Measurements from ENCODE around the gene ASB12.

Gene ASB12

GRCh38 chrX:64202808-64203325, 27.5 kb downstream of the ASB12 start:
- no peak for TF ChIP-seq TCF4 (CRISPR knock-in tag; IDR thresholded peaks at IDR 0.05; ENCODE audit: borderline replicate concordance)
- no peak for TF ChIP-seq TOX (CRISPR knock-in tag; IDR thresholded peaks at IDR 0.05; ENCODE audit: borderline replicate concordance)
- TF ChIP-seq ZNF70 (CRISPR knock-in tag; IDR thresholded peaks at IDR 0.05), result no peak
- TF ChIP-seq ESRRG (CRISPR knock-in tag; IDR thresholded peaks at IDR 0.05), result no peak
- TF ChIP-seq ZC3H10 (CRISPR knock-in tag; IDR thresholded peaks at IDR 0.05), result no peak
- TF ChIP-seq GLIS3 (CRISPR knock-in tag; IDR thresholded peaks at IDR 0.05), result no peak
- ATAC-seq, result no peak

DNA sequence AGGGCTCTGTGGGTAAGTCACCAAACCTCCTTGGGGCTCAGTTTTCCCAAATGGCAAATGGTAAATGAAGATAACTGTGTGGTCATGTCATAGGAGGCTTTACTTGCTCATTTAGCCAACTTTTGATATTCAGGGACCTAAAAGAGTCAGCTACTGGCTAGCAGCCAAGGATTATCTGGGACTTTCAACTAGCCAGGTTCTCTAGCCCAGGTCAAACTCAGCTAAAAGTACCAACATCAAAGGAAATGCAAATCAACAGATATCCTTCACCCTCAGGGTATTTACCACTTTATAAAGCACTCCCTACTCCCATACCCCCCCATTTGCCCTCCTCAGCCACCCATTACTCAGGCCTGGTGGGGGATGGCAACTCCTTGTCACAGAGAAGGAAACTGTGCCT, 32.4 kb downstream of the ASB12 start:
- no peak for ATAC-seq

DNA sequence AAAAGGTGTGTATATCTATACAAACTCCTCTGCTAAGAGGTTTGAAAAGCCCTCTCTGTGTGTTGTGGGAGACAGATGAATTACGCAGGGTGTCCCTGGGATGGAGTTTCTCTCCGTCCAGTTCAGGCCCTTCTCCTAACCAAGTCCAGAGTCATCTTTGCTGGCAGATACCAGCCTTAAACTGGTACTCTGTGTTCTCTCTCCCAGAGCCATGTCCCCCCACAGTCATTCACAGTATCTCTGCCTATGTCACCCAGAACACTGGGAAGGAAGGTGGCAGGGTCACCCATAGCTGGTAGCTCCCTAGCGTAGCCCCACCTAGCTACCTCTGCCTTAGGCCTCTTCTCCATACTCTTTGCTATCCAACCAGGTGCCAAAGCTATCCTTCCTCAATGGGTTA, 33.8 kb downstream of the ASB12 start:
- ATAC-seq, result no peak
- TF ChIP-seq ZC3H10 (CRISPR knock-in tag; IDR thresholded peaks at IDR 0.05), result no peak
- TF ChIP-seq, protein P1, sequence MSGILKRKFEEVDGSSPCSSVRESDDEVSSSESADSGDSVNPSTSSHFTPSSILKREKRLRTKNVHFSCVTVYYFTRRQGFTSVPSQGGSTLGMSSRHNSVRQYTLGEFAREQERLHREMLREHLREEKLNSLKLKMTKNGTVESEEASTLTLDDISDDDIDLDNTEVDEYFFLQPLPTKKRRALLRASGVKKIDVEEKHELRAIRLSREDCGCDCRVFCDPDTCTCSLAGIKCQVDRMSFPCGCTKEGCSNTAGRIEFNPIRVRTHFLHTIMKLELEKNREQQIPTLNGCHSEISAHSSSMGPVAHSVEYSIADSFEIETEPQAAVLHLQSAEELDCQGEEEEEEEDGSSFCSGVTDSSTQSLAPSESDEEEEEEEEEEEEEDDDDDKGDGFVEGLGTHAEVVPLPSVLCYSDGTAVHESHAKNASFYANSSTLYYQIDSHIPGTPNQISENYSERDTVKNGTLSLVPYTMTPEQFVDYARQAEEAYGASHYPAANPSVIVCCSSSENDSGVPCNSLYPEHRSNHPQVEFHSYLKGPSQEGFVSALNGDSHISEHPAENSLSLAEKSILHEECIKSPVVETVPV (CRISPR knock-in tag; IDR thresholded peaks at IDR 0.05), result no peak
- no peak for TF ChIP-seq ARNTL (CRISPR knock-in tag; IDR thresholded peaks at IDR 0.05; ENCODE audit: borderline replicate concordance, low read depth)
- TF ChIP-seq PPARA (CRISPR knock-in tag; IDR thresholded peaks at IDR 0.05; ENCODE audit: borderline replicate concordance), result no peak
- no peak for TF ChIP-seq OSR1 (CRISPR knock-in tag; IDR thresholded peaks at IDR 0.05)
- TF ChIP-seq BACH2 (CRISPR knock-in tag; IDR thresholded peaks at IDR 0.05; ENCODE audit: borderline replicate concordance), result no peak
- TF ChIP-seq ESRRG (CRISPR knock-in tag; IDR thresholded peaks at IDR 0.05), result no peak
- TF ChIP-seq, protein P2, sequence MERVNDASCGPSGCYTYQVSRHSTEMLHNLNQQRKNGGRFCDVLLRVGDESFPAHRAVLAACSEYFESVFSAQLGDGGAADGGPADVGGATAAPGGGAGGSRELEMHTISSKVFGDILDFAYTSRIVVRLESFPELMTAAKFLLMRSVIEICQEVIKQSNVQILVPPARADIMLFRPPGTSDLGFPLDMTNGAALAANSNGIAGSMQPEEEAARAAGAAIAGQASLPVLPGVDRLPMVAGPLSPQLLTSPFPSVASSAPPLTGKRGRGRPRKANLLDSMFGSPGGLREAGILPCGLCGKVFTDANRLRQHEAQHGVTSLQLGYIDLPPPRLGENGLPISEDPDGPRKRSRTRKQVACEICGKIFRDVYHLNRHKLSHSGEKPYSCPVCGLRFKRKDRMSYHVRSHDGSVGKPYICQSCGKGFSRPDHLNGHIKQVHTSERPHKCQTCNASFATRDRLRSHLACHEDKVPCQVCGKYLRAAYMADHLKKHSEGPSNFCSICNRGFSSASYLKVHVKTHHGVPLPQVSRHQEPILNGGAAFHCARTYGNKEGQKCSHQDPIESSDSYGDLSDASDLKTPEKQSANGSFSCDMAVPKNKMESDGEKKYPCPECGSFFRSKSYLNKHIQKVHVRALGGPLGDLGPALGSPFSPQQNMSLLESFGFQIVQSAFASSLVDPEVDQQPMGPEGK (CRISPR knock-in tag; IDR thresholded peaks at IDR 0.05; ENCODE audit: borderline replicate concordance), result no peak
- TF ChIP-seq ZFP3 (CRISPR knock-in tag; IDR thresholded peaks at IDR 0.05), result no peak
- TF ChIP-seq TOX (CRISPR knock-in tag; IDR thresholded peaks at IDR 0.05; ENCODE audit: borderline replicate concordance), result no peak
- TF ChIP-seq RARB (CRISPR knock-in tag; IDR thresholded peaks at IDR 0.05), result no peak

More for the DNA sequence above, 32.4 kb downstream of the ASB12 start:
- TF ChIP-seq ZNF8 (CRISPR knock-in tag; IDR thresholded peaks at IDR 0.05) (no peak), ISL1 (CRISPR knock-in tag; IDR thresholded peaks at IDR 0.05) (no peak), SNAI2 (CRISPR knock-in tag; IDR thresholded peaks at IDR 0.05) (no peak)

DNA sequence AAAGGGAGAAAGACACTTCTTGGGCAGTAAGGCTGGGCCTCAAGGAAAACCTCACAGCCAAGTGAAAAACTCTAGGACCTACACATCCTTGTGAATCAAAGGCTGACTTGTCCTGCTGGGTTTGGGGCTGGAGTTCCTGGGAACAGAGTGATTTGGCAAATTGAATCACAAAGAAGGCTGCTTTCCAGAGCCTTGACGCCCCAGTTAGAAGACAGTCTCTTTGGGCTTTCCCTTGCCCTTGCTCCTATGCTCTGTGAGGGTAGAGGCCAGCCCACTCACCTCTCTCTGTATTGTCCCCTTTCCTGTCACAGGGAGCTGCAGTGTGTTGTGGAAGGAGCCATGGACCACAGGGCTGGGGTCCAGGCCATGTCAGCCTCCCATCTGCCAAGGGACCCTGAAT, 34.5 kb downstream of the ASB12 start:
- ATAC-seq, result no peak

More for the DNA sequence above, 34.5 kb downstream of the ASB12 start:
- TF ChIP-seq SNAI2 (CRISPR knock-in tag; IDR thresholded peaks at IDR 0.05), result no peak
- TF ChIP-seq ZNF8 (CRISPR knock-in tag; IDR thresholded peaks at IDR 0.05), result no peak
- TF ChIP-seq PPARA (CRISPR knock-in tag; IDR thresholded peaks at IDR 0.05; ENCODE audit: borderline replicate concordance), result no peak
- TF ChIP-seq, protein P3, sequence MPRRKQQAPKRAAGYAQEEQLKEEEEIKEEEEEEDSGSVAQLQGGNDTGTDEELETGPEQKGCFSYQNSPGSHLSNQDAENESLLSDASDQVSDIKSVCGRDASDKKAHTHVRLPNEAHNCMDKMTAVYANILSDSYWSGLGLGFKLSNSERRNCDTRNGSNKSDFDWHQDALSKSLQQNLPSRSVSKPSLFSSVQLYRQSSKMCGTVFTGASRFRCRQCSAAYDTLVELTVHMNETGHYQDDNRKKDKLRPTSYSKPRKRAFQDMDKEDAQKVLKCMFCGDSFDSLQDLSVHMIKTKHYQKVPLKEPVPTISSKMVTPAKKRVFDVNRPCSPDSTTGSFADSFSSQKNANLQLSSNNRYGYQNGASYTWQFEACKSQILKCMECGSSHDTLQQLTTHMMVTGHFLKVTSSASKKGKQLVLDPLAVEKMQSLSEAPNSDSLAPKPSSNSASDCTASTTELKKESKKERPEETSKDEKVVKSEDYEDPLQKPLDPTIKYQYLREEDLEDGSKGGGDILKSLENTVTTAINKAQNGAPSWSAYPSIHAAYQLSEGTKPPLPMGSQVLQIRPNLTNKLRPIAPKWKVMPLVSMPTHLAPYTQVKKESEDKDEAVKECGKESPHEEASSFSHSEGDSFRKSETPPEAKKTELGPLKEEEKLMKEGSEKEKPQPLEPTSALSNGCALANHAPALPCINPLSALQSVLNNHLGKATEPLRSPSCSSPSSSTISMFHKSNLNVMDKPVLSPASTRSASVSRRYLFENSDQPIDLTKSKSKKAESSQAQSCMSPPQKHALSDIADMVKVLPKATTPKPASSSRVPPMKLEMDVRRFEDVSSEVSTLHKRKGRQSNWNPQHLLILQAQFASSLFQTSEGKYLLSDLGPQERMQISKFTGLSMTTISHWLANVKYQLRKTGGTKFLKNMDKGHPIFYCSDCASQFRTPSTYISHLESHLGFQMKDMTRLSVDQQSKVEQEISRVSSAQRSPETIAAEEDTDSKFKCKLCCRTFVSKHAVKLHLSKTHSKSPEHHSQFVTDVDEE (CRISPR knock-in tag; IDR thresholded peaks at IDR 0.05), result no peak
- no peak for TF ChIP-seq RARB (CRISPR knock-in tag; IDR thresholded peaks at IDR 0.05)
- TF ChIP-seq, protein P2 (CRISPR knock-in tag; IDR thresholded peaks at IDR 0.05; ENCODE audit: borderline replicate concordance), result no peak
- no peak for TF ChIP-seq BACH2 (CRISPR knock-in tag; IDR thresholded peaks at IDR 0.05; ENCODE audit: borderline replicate concordance)
- no peak for TF ChIP-seq TOX (CRISPR knock-in tag; IDR thresholded peaks at IDR 0.05; ENCODE audit: borderline replicate concordance)
- TF ChIP-seq OSR1 (CRISPR knock-in tag; IDR thresholded peaks at IDR 0.05), result no peak
- no peak for TF ChIP-seq GLIS3 (CRISPR knock-in tag; IDR thresholded peaks at IDR 0.05)
- TF ChIP-seq CREB5 (CRISPR knock-in tag; IDR thresholded peaks at IDR 0.05; ENCODE audit: low read depth), result no peak
- TF ChIP-seq TCF4 (CRISPR knock-in tag; IDR thresholded peaks at IDR 0.05; ENCODE audit: borderline replicate concordance), result no peak
- TF ChIP-seq ZFP3 (CRISPR knock-in tag; IDR thresholded peaks at IDR 0.05), result no peak
- no peak for TF ChIP-seq POU6F1 (CRISPR knock-in tag; IDR thresholded peaks at IDR 0.05; ENCODE audit: borderline replicate concordance, low read depth)
- TF ChIP-seq, protein P1 (CRISPR knock-in tag; IDR thresholded peaks at IDR 0.05), result no peak
- no peak for TF ChIP-seq ZC3H10 (CRISPR knock-in tag; IDR thresholded peaks at IDR 0.05)
- no peak for TF ChIP-seq ISL1 (CRISPR knock-in tag; IDR thresholded peaks at IDR 0.05)
